ENCODE data around the gene AK1.
A peak's percentile ranks its signal among the peaks of the same experiment; 100 is the strongest.

AK1 gene

GRCh38 chr9:127860260-127860659 is 17.2 kb downstream of the AK1 start:
- TF ChIP-seq POLR2A (IDR thresholded peaks at IDR 0.05; ENCODE audit: low read length), result no peak
- TF ChIP-seq GATA1 (IDR thresholded peaks at IDR 0.05; ENCODE audit: low read depth, low read length), result no peak

GRCh38 chr9:127858041-127858512 is 19.4 kb downstream of the AK1 start:
- TF ChIP-seq POLR2A (IDR thresholded peaks at IDR 0.05; ENCODE audit: low read length) (no peak), GATA1 (IDR thresholded peaks at IDR 0.05; ENCODE audit: low read depth, low read length) (no peak)
- DNase-seq, result peak; percentile 46 to 54

More at GRCh38 chr9:127860260-127860659, 17.2 kb downstream of the AK1 start:
- DNase-seq, result no peak

- DNase-seq, result no peak
- no peak for TF ChIP-seq GATA1 (IDR thresholded peaks at IDR 0.05; ENCODE audit: low read depth, low read length)
- TF ChIP-seq POLR2A (IDR thresholded peaks at IDR 0.05; ENCODE audit: low read length), result no peak
Measured at GRCh38 chr9:127857278-127857677, 20.2 kb downstream of the AK1 start.

- DNase-seq, result peak; percentile 66 to 70
- peak; percentile 41 for TF ChIP-seq POLR2A (IDR thresholded peaks at IDR 0.05; ENCODE audit: low read length)
- TF ChIP-seq GATA1 (IDR thresholded peaks at IDR 0.05; ENCODE audit: low read depth, low read length), result no peak
Measured at GRCh38 chr9:127856729-127857116, 20.8 kb downstream of the AK1 start.

- peak in 1 of 2 experiments; percentile 46 for DNase-seq
- no peak for TF ChIP-seq POLR2A (IDR thresholded peaks at IDR 0.05; ENCODE audit: low read length)
Measured at GRCh38 chr9:127856094-127856728, 21.3 kb downstream of the AK1 start.

- TF ChIP-seq GATA1 (IDR thresholded peaks at IDR 0.05; ENCODE audit: low read depth, low read length) (no peak), POLR2A (IDR thresholded peaks at IDR 0.05; ENCODE audit: low read length) (no peak)
- no peak for DNase-seq
Measured at GRCh38 chr9:127855522-127855921, 22.0 kb downstream of the AK1 start.

GRCh38 chr9:127854960-127855359 is 22.5 kb downstream of the AK1 start:
- no peak for TF ChIP-seq POLR2A (IDR thresholded peaks at IDR 0.05; ENCODE audit: low read length)
- TF ChIP-seq GATA1 (IDR thresholded peaks at IDR 0.05; ENCODE audit: low read depth, low read length), result no peak
- DNase-seq, result no peak

- peak; percentile 25 for TF ChIP-seq POLR2A (IDR thresholded peaks at IDR 0.05; ENCODE audit: low read length)
- TF ChIP-seq GATA1 (IDR thresholded peaks at IDR 0.05; ENCODE audit: low read depth, low read length), result no peak
- DNase-seq, result peak; percentile 48 to 58
Measured at GRCh38 chr9:127854184-127854806, 23.2 kb downstream of the AK1 start, which contains the start of gene ENG. TSS of gene ENG (minus strand) at chr9:127854658. CDS start at chr9:127854355, 303 bp downstream.

GRCh38 chr9:127853312-127854183 is 23.9 kb downstream of the AK1 start:
- TF ChIP-seq GATA1 (IDR thresholded peaks at IDR 0.05; ENCODE audit: low read depth, low read length), result no peak
- TF ChIP-seq POLR2A (IDR thresholded peaks at IDR 0.05; ENCODE audit: low read length), result peak; percentile 31
- peak; percentile 46 to 48 for DNase-seq

- DNase-seq, result no peak
- TF ChIP-seq GATA1 (IDR thresholded peaks at IDR 0.05; ENCODE audit: low read depth, low read length) (no peak), POLR2A (IDR thresholded peaks at IDR 0.05; ENCODE audit: low read length) (no peak)
Measured at GRCh38 chr9:127852829-127853228, 24.6 kb downstream of the AK1 start.

- no peak for DNase-seq
- TF ChIP-seq GATA1 (IDR thresholded peaks at IDR 0.05; ENCODE audit: low read depth, low read length) (no peak), POLR2A (IDR thresholded peaks at IDR 0.05; ENCODE audit: low read length) (no peak)
Measured at GRCh38 chr9:127850286-127850830, 27.1 kb downstream of the AK1 start.

GRCh38 chr9:127848756-127849504 is 28.5 kb downstream of the AK1 start:
- peak in 1 of 2 experiments; percentile 32 for DNase-seq
- TF ChIP-seq GATA1 (IDR thresholded peaks at IDR 0.05; ENCODE audit: low read depth, low read length) (no peak), POLR2A (IDR thresholded peaks at IDR 0.05; ENCODE audit: low read length) (no peak)

Data from erythroblast (primary cell).